ENCODE results near the gene NUCKS1. TPM values are rescaled to one million over a fixed set of nuclear protein-coding genes. Genes with fewer than 3 reads are reported as not detected.

Gene NUCKS1
- polyA plus RNA-seq, 1 of the 3 experiments (the other 2 are of a cell fraction) = 25.4 TPM

GRCh38 chr1:205775717-205776056, 25.7 kb upstream of the NUCKS1 start:
- ChIA-PET CTCF (interaction anchor here (0.8 to 7.8 kb wide), 8 partner anchors 10 to 331 kb away, joined by 3 to 37 read pairs (median 4); no protein-coding TSS in a partner anchor), POLR2A (no interaction called here)
- no peaks in the 10 kb centered on the region for H3K9me2 ChIP-seq
- no peaks in the 10 kb centered on the region for H3K9me3 ChIP-seq
- H3K79me2 ChIP-seq (ENCODE audit: insufficient read depth) = no peaks in the 10 kb centered on the region
- no peak overlapping the region for H3K9ac ChIP-seq
- peak overlapping the region; percentile 88 to 94 for H3K4me3 ChIP-seq (ENCODE audit: low read depth in 2 of 2, low read length in 1 of 2)
- H3K4me2 ChIP-seq = peak overlapping the region; percentile 94
- H3K27me3 ChIP-seq (ENCODE audit: insufficient read depth) = no peaks in the 10 kb centered on the region; the same call in 1 of the 2 replicates
- H3K4me1 ChIP-seq (ENCODE audit: control insufficient read depth in 1 of 2, insufficient read depth in 2 of 2, low read depth in 1 of 2, low read length in 1 of 2) = peaks cover 0 to 6% of the 10 kb centered on the region in 2 experiments; a peak in 1 of 4 replicates
- H3K36me3 ChIP-seq (replicated peaks in 1 of 2; ENCODE audit: control insufficient read depth in 1 of 2, insufficient read depth in 2 of 2, low read length in 1 of 2) = no peaks in the 10 kb centered on the region
- no peak overlapping the region for H3K27ac ChIP-seq (ENCODE audit: low read depth in 2 of 2, low read length in 1 of 2)
- TF ChIP-seq SMC3 (IDR thresholded peaks at IDR 0.05; ENCODE audit: low read depth, low read length) = no peak
- TF ChIP-seq YY1 (IDR thresholded peaks at IDR 0.05; ENCODE audit: low read depth) = no peak
- no peaks in the 10 kb centered on the region for H4K20me1 ChIP-seq (ENCODE audit: insufficient read depth)
- no peak for DNase-seq
- H3F3A ChIP-seq (replicated peaks; ENCODE audit: insufficient read depth) = no peaks in the 10 kb centered on the region
- H2AFZ ChIP-seq (ENCODE audit: low read depth) = peak overlapping the region; percentile 98

- Histone ChIP-seq H3K27ac (ENCODE audit: low read depth in 2 of 2, low read length in 1 of 2) (no peak within 1 kb of the TSS; a peak in 1 of 4 replicates), H2AFZ (ENCODE audit: low read depth) (peak within 1 kb of the TSS; percentile 98), H3K9me2 (no peaks in the 10 kb centered on the region), H3K9me3 (no peaks in the 10 kb centered on the region), H3K27me3 (ENCODE audit: insufficient read depth) (no peaks in the 10 kb centered on the region; the same call in 1 of the 2 replicates), H3K36me3 (replicated peaks in 1 of 2; ENCODE audit: control insufficient read depth in 1 of 2, insufficient read depth in 2 of 2, low read length in 1 of 2) (peaks cover 0 to 3% of the 10 kb centered on the region in 2 experiments), H3K4me3 (ENCODE audit: low read depth in 2 of 2, low read length in 1 of 2) (peak within 1 kb of the TSS; percentile 88 to 94), H3K9ac (peak within 1 kb of the TSS; percentile 71), H4K20me1 (ENCODE audit: insufficient read depth) (no peaks in the 10 kb centered on the region), H3F3A (replicated peaks; ENCODE audit: insufficient read depth) (no peaks in the 10 kb centered on the region), H3K79me2 (ENCODE audit: insufficient read depth) (no peaks in the 10 kb centered on the region), H3K4me1 (ENCODE audit: control insufficient read depth in 1 of 2, insufficient read depth in 2 of 2, low read depth in 1 of 2, low read length in 1 of 2) (peaks cover 0 to 6% of the 10 kb centered on the region in 2 experiments; a peak in 1 of 4 replicates), H3K4me2 (peak within 1 kb of the TSS; percentile 94)
- CTCF ChIA-PET = interaction anchor here (1.0 to 7.8 kb wide), 9 partner anchors 10 to 290 kb away, joined by 3 to 37 read pairs (median 5); no protein-coding TSS in a partner anchor
- DNase-seq = peak; percentile 82
- under 1% methylated on average over 31 of the region's 40 CpGs for WGBS (ENCODE audit: low lambda C conversion rate)
- TF ChIP-seq CHD2 (IDR thresholded peaks at IDR 0.05; ENCODE audit: low read length, partially characterized antibody) (peak; percentile 72), FOXM1 (IDR thresholded peaks at IDR 0.05; ENCODE audit: low read depth) (no peak), TAF1 (IDR thresholded peaks at IDR 0.05; ENCODE audit: borderline replicate concordance, low read depth, low read length) (no peak), USF2 (IDR thresholded peaks at IDR 0.05; ENCODE audit: borderline replicate concordance, low read depth, low read length) (peak; percentile 74), ELF1 (IDR thresholded peaks at IDR 0.05) (peak; percentile 29; the same call in 1 of the 2 replicates), TCF12 (IDR thresholded peaks at IDR 0.05) (no peak), GABPA (IDR thresholded peaks at IDR 0.05; ENCODE audit: low read depth) (0 out of 2 replicates have a peak, but pooled peaks have one; percentile 14), MAX (IDR thresholded peaks at IDR 0.05; ENCODE audit: low read depth) (peak; percentile 88), MXI1 (IDR thresholded peaks at IDR 0.05; ENCODE audit: low read depth, low read length) (peak; percentile 85), USF1 (IDR thresholded peaks at IDR 0.05; ENCODE audit: borderline replicate concordance, low read depth) (peak; percentile 94)
- POLR2A ChIA-PET = interaction anchor here (0.9 kb wide), 1 partner anchor 60 kb away, joined by 4 read pairs; no protein-coding TSS in a partner anchor
Measured at GRCh38 chr1:205775015-205775716, 25.2 kb upstream of the NUCKS1 start, which contains the start of gene RAB29. Gene RAB29 (minus strand): TSS chr1:205775482. CDS start chr1:205774956, 526 bp downstream.
